NCI-H446 (cell line): ENCODE data around the gene CSNK2A1.

Source experiments
- DNase-seq, 2 experiments: peaks; one replicate each; lab custom pipeline; 2025; lab: John Stamatoyannopoulos, UW

CSNK2A1 gene

DNA sequence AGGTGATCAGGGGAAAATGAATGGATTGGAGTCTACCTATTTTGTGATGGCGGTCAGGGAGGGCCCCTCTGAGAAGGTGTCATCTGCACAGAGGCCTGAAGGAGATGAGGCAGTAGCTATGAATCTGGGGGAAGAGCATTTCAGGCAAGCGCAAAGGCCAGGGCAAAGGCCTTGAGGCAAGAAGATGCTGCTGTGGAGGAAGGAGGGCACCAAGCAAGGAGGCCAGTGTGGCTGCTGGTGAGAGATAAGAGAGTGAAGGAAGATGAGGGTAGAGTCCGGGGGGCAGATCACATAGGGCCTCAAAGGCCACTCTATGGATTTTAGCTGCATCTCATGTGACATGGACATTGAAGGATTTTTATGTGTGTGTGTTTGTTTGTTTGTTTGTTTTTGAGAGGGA is 20.6 kb upstream of the CSNK2A1 start:
- DNase-seq, result no peak

GRCh38 chr20:563187-563586 is 19.6 kb upstream of the CSNK2A1 start:
- DNase-seq, result no peak

DNA sequence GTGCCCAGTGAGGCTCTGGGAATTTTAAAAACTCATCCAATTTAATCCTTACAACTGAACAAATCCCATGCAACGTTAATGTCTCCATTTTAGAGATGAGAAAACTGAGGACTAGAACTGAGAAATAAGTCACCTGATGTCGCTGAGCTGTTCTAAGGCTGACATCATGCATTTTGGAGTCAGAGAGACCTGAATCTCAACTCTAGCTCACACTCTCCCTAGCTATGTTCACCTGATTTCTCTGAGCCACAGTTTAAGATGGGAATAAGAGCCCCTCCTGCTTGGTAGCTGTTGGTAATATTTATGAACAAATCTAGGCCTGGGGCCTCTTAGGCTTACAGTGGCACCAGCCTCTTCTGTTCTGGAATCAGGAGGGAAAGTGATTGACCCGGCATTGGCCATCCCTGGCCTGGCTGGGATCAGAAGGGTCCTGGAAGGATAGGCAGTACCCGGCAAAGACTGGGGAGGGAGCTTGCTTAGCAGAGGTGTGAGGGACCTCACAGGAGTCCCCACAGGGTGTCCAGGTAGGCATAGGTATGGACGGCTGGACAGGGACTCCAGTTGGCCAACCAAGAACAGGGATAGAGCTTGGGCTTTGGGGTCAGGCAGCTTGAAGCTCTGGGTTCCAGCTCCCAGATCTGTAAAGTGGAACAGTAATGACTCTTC is 18.8 kb upstream of the CSNK2A1 start:
- DNase-seq, result no peak

DNA sequence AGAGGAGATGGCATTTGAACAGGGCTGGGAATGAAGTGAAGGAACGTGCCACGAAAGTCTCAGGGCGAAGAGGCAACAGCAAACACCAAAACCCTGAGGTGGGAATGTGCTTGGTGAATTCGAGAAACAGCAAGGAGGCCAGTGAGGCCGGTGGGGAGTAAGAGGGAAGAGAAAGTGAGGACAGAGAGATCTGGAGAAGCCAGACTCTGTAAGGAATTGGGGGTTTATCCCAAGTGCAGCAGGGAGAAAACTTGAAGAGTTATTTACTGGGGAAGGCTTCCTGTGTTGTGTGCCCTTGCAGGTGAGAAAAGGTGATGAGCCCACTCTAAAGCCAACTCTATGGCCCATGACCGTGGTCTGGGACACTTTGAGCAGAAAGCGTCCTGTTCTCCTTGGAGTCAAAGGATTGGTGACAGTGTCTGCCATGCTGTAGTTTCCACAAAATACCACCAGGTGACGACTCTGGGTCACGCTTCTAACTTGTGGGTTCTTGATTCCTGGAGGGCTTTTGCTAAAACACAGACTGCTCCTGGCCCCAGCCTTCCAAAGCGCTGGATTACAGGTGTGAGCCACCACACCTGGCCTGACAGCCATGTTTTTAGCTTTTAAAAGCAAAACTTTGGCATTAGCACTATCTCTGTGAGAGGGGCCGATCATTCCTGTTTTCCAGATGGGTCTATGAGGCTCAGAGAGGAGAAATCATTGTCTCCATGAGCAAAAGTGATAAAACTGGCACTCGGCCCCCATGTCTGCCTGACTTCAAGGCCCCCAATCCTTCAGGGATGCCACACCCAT is 18.0 kb upstream of the CSNK2A1 start:
- DNase-seq, result peak; percentile 20 to 82

DNA sequence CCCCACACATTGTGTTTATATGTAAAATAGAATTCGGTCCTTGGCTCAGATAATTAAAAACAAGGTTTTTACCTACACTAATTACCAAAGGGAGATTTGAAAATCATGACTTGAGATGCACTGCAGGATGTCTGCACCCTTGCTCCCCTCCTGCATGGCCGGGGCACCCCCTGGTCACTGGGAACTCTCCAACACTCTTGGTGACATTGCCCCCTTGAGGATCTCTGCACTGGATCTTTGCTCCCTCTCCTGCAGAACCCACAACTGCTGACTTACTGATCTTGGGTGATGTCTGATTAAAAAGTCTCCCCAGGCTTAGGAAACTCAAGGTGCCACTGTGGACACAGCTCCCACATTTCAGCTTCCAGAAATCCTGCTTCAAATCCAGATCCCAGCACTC is 17.1 kb upstream of the CSNK2A1 start:
- no peak for DNase-seq

- no peak for DNase-seq
These were observed 14.5 kb upstream of the CSNK2A1 start for GRCh38 chr20:558117-558516.

DNA sequence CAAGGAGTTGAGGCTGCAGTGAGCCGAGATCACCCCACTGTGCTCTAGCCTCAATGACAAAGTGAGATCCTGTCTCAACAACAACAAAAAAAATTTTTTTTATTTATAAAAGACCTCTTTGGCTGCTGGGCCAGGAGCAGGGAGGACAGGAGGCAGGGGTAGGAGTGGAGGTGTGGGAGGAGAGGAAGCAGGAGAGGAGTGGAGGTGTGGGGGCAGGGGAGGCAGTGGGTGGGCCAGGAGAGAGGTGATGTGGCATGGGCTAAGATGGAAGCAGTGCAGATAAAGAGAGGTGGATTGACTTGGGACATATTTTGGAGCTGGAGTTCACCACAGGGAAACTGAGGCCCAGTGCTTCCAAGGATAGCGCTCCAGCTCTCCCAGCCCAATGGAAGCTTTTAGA is 13.4 kb upstream of the CSNK2A1 start:
- no peak for DNase-seq

- no peak for DNase-seq
These were observed 12.4 kb upstream of the CSNK2A1 start for GRCh38 chr20:555976-556385.

GRCh38 chr20:550611-551010 is 7.0 kb upstream of the CSNK2A1 start:
- no peak for DNase-seq

GRCh38 chr20:549722-550496 is 6.3 kb upstream of the CSNK2A1 start:
- DNase-seq, result no peak

GRCh38 chr20:548906-549305 is 5.3 kb upstream of the CSNK2A1 start:
- DNase-seq, result no peak

DNA sequence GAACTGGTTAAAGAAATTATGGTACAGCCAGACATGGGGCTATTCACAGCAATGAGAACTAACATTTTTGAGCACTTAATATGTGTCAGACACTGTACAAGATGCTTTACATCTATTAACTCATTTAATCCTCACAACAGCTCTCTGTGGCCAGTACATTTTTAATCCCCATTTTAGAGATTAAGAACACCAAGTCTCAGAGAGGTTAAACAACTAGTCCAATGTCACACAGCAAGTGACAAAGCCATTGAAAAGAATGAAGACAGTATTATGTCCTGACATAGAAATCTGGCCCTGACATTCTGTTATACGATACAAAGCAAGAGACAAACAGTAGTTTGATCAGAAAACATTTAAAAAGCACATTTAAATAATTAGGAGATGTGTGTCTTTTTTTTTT is 3.8 kb upstream of the CSNK2A1 start:
- no peak for DNase-seq

GRCh38 chr20:546353-546752 is 2.8 kb upstream of the CSNK2A1 start:
- no peak for DNase-seq

DNA sequence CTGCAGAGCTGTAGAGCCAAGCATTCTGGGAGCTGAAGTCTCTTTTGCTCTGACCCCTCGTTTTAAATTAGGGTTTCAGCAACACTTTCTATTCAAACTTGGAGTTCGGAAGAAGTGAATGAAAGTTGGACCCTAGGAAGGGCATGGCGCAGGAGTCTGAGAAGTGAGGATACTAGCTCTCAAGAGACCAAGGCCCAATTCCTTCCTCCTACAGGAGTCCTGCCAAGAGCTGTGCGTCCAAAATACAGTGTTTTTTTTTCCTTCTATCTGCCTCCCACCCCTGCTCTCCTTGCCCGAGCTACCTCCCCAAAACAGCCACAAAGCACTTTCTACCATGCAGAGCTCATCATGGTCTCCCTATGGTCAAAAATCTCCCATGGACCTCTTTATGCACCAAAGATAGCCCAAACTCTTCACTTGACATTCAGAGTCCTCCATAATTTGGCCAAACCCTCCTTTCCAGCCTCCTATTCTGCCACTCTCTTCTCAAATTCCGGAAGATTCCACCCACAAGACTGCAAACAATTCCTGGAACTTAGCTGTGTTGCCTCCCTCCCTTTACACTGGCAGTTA is 649 bp upstream of the CSNK2A1 start:
- DNase-seq, result no peak

- peak in 1 of 2 experiments; percentile 3 for DNase-seq
These were observed 717 bp downstream of the CSNK2A1 start for GRCh38 chr20:542777-543368.

GRCh38 chr20:540391-541201 is 3.0 kb downstream of the CSNK2A1 start:
- DNase-seq, result no peak

GRCh38 chr20:539848-540247 is 3.7 kb downstream of the CSNK2A1 start:
- no peak for DNase-seq

GRCh38 chr20:539191-539590 is 4.4 kb downstream of the CSNK2A1 start:
- no peak for DNase-seq

DNA sequence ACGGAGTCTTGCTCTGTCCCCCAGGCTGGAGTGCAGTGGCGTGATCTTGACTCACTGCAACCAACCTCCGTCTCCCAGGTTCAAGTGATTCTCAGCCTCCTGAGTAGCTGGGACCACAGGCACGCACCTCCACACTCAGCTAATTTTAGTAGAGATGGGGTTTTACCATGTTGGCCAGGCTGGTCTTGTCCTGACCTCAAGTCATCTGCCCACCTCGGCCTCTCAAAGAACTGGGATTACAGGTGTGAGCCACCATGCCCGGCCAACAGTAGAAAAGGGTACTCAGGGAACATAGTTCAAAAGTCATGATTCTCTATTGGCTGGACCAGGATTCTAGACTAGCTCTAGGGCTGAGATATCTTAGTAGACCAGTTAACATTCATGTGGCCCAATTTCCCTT is 5.6 kb downstream of the CSNK2A1 start:
- DNase-seq, result no peak

DNA sequence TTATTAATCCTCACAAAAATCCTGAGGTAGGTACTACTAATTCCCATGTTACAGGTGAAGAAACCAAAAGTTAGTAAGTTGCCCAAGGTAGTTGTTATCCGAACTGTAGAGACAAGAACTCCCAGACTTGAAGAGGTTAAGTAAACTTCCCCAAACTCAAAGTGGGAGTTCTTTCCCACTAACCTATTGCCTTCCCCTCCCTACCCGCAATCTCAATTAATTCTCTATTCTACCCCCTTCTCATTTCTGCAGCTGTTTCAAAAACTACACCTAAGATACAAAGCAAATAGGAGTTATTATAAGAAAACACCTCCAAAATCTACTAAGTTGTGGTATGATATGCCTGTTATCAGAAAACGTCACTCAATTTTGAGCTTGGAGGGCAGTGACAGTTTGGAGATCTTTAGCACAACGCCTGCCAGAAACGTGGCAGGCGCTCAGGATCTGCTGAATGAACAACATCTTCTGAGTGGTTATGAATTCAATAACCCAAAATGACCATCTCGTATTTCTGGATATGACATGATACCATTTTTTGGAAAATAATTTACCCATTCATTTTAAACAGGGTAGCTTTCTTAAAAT is 7.1 kb downstream of the CSNK2A1 start:
- no peak for DNase-seq

DNA sequence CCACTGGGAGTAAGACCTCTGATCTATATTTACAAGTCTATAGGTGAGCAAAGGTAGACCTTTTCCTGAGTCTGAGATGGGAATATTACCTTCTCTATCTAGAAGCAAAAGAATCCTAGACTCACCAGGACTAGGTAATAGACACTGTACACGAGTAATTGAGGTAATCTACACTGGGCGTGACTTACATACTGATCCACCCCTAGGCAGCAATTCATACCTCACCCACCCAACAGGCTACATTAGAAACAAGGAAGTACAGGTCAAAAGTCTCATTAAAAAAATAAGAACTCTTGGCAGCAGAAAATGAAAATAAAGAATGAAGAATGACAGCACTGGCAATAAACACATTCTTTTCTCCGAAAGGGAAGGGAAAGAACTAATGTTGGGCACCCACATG is 7.6 kb downstream of the CSNK2A1 start:
- no peak for DNase-seq
